Endothelial cell of umbilical vein (primary cell): Measurements from ENCODE around the gene OASL. TPM values are rescaled to one million over a fixed set of nuclear protein-coding genes. Genes with fewer than 3 reads are reported as not detected.

ENCODE experiments used
- BruUV-seq: library from RNA; stranded (reverse); fragments of 400-500 nt; replicated peaks from 2 replicates; lab custom pipeline; 2021; lab: Mats Ljungman, UMichigan
- CTCF ChIA-PET: fragments of 300-600, 350-600 bp; sonication (Branson Sonifier 250); formaldehyde crosslinking; loops from one replicate; lab custom pipeline; 2021; ENCODE audit warnings: antibody characterized with exemption, inconsistent platforms; lab: Charles Lee
- POLR2A ChIA-PET: fragments of 300-600, 350-600 bp; sonication (Branson Sonifier 250); formaldehyde crosslinking; loops from one replicate; lab custom pipeline; 2021; ENCODE audit warnings: antibody characterized with exemption, inconsistent platforms; lab: Charles Lee
- DNase-seq: peaks from one replicate; pipeline ENCODE4 v3.0.0-alpha.2; 2011; ENCODE audit warnings: low read depth, low spot score
- FAIRE-seq: peaks from 2 replicates; lab custom pipeline; 2011; peaks lifted over from hg19 to GRCh38; lab: Jason Lieb, UNC
- H2AFZ ChIP-seq: 2 replicates; pipeline ENCODE4 v1.6.0; 2012; ENCODE audit warnings: low read depth, low read length, control low read depth, inconsistent platforms
- H3K27ac ChIP-seq: 2 replicates; pipeline ENCODE4 v1.5.1; 2011; ENCODE audit warnings: low read depth, mild to moderate bottlenecking, control low read depth, low read length, moderate library complexity; ENCODE audit not compliant: insufficient read depth
- H3K27me3 ChIP-seq, 2 experiments: 2 replicates each; pipeline versions ENCODE4 v1.6.0 to v1.6.1; 2011; ENCODE audit warnings: low read length in 2 of 2, mixed read lengths in 1 of 2; ENCODE audit not compliant: control insufficient read depth in 2 of 2, insufficient read depth in 2 of 2
- H3K36me3 ChIP-seq, 2 experiments: 2 replicates in 1 of 2; 3 replicates in 1 of 2; pipeline ENCODE4 v1.5.1; 2011; ENCODE audit warnings: low read length in 2 of 2, mild to moderate bottlenecking in 1 of 2, moderate library complexity in 1 of 2; ENCODE audit not compliant: control insufficient read depth in 2 of 2, insufficient read depth in 2 of 2; ENCODE audit errors: extremely low read depth in 1 of 2
- H3K4me1 ChIP-seq: 3 replicates; pipeline ENCODE4 v1.5.1; 2011; ENCODE audit warnings: mild to moderate bottlenecking, low read length; ENCODE audit not compliant: control insufficient read depth, insufficient read depth; ENCODE audit errors: extremely low read depth
- H3K4me2 ChIP-seq: 2 replicates; pipeline ENCODE4 v1.6.1; 2011; ENCODE audit warnings: low read length, control low read depth, mixed read lengths; ENCODE audit not compliant: insufficient read depth
- H3K4me3 ChIP-seq, 3 experiments: fragments of 200-600 bp in 1 of 3; sonication (generic), shearing (Covaris generic) in 1 of 3; replicated peaks in 1 of 3; 2 replicates each; pipeline ENCODE4 v1.5.1; 2011 to 2016; ENCODE audit warnings: control low read depth in 3 of 3, low read length in 3 of 3, mild to moderate bottlenecking in 2 of 3, inconsistent platforms in 1 of 3, low read depth in 1 of 3, moderate library complexity in 1 of 3; ENCODE audit not compliant: insufficient read depth in 1 of 3
- H3K79me2 ChIP-seq: 2 replicates; pipeline ENCODE4 v1.6.0; 2012; ENCODE audit warnings: low read length, inconsistent platforms; ENCODE audit not compliant: control insufficient read depth, insufficient read depth
- H3K9ac ChIP-seq: replicated peaks from 2 replicates; pipeline ENCODE3; 2011; ENCODE audit warnings: low read length, control low read depth; ENCODE audit not compliant: insufficient read depth; ENCODE audit errors: extremely low read depth
- H3K9me1 ChIP-seq: replicated peaks from 3 replicates; pipeline ENCODE4 v1.6.0; 2011; ENCODE audit warnings: mild to moderate bottlenecking, low read length; ENCODE audit not compliant: control insufficient read depth, insufficient read depth; ENCODE audit errors: extremely low read depth
- H3K9me3 ChIP-seq: replicated peaks from 2 replicates; pipeline ENCODE4 v1.5.1; 2012; ENCODE audit warnings: low read length, inconsistent platforms; ENCODE audit not compliant: control insufficient read depth, insufficient read depth
- H4K20me1 ChIP-seq: replicated peaks from 2 replicates; pipeline ENCODE3; 2011; ENCODE audit warnings: mild to moderate bottlenecking, low read length; ENCODE audit not compliant: control insufficient read depth, insufficient read depth; ENCODE audit errors: extremely low read depth
- EZH2 ChIP-seq: IDR thresholded peaks from 2 replicates; pipeline ENCODE4 v1.6.1; 2012; ENCODE audit warnings: borderline replicate concordance, low read depth, mild to moderate bottlenecking, moderate library complexity, low read length, inconsistent platforms; ENCODE audit not compliant: severe bottlenecking
- FOS ChIP-seq: IDR thresholded peaks from 2 replicates; pipeline ENCODE4 v1.6.1; 2011; ENCODE audit warnings: mild to moderate bottlenecking, low read length, moderate library complexity, borderline replicate concordance; ENCODE audit not compliant: insufficient read depth
- GATA2 ChIP-seq: IDR thresholded peaks from 2 replicates; pipeline ENCODE4 v1.7.0; 2011; ENCODE audit warnings: low read depth, mild to moderate bottlenecking, moderate library complexity, mixed read lengths, low read length; ENCODE audit not compliant: insufficient read length, insufficient read depth
- JUN ChIP-seq: IDR thresholded peaks from 2 replicates; pipeline ENCODE4 v1.6.1; 2011; ENCODE audit warnings: borderline replicate concordance, low read depth; ENCODE audit not compliant: insufficient read length, insufficient read depth
- POLR2AphosphoS5 ChIP-seq: IDR thresholded peaks from 2 replicates; pipeline ENCODE4 v1.6.1; 2012; ENCODE audit warnings: low read depth, mild to moderate bottlenecking, control low read depth, low read length, moderate library complexity; ENCODE audit not compliant: insufficient read depth
- dilution Hi-C: fragments of 300-500 bp; cut with MboI; formaldehyde crosslinking; loops from one replicate; pipeline ENCODE4 v1.15.0; 2019; ENCODE audit warnings: low sequenced_read_pairs; ENCODE audit not compliant: extremely low pct_ligation_motif_present
- intact Hi-C: fragments of 100-400 bp; cut with micrococcal nuclease; formaldehyde crosslinking; loops from one replicate; pipeline ENCODE4 v1.10.0; 2022
- polyA plus RNA-seq, 4 experiments: library from polyadenylated mRNA; depleted of rRNA in 3 of 4; stranded (reverse) in 3 of 4; unstranded in 1 of 4; fragments of >200 nt; gene quantifications; 2 replicates each; pipeline versions ENCODE4 v1.2.1 to v1.2.3, GENCODE V29; 2011 to 2012; ENCODE audit warnings: missing spikeins in 1 of 4
- total RNA-seq: library from RNA; stranded (reverse); gene quantifications from 2 replicates; pipeline ENCODE4 v1.2.3, GENCODE V29; 2021
- TF ChIP-seq, protein P1 (sequence below): IDR thresholded peaks from 2 replicates; pipeline ENCODE4 v1.6.1; 2011; ENCODE audit not compliant: insufficient read depth, insufficient read length

The OASL gene
- total and polyA plus RNA-seq, 2 donors (not counting 3 experiments of a cell fraction or from before 2014, with no cell fraction given) = 0.17 to 0.33 TPM

DNA sequence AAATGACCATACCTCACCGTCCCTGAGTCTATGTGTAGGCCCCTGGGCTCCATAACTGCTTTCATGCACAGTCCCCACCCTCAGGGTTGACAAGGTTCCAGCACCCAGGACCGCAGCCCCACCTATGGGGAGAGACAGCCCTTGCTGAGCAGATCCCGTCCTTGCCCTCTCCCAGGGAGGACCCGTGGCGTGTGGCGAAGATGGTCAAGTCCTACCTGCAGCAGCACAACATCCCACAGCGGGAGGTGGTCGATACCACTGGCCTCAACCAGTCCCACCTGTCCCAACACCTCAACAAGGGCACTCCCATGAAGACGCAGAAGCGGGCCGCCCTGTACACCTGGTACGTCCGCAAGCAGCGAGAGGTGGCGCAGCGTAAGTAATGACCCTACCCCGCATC, 50.4 kb downstream of the OASL start:
- no peak overlapping the region for H3K27ac ChIP-seq
- no peaks in the 10 kb centered on the region for H4K20me1 ChIP-seq
- ChIA-PET POLR2A (no interaction called here), CTCF (no interaction called here)
- H3K9me3 ChIP-seq = no peaks in the 10 kb centered on the region
- no peaks in the 10 kb centered on the region for H3K79me2 ChIP-seq
- peaks cover 3 to 8% of the 10 kb centered on the region in 2 experiments for H3K27me3 ChIP-seq
- no peak overlapping the region for H3K9ac ChIP-seq
- H3K4me1 ChIP-seq = no peaks in the 10 kb centered on the region
- H3K36me3 ChIP-seq = no peaks in the 10 kb centered on the region
- BruUV-seq = no TSS peak
- TF ChIP-seq EZH2 = no peak
- TF ChIP-seq FOS = no peak
- no peak for TF ChIP-seq GATA2
- TF ChIP-seq, protein P1, sequence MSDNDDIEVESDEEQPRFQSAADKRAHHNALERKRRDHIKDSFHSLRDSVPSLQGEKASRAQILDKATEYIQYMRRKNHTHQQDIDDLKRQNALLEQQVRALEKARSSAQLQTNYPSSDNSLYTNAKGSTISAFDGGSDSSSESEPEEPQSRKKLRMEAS = no peak
- TF ChIP-seq JUN = no peak
- H2AFZ ChIP-seq = no peak overlapping the region
- H3K4me2 ChIP-seq = no peak overlapping the region
- intact Hi-C loops = no loop called here
- FAIRE-seq (no peak), DNase-seq (no peak)
- dilution Hi-C loops = no loop called here
- no peak overlapping the region for H3K4me3 ChIP-seq
- H3K9me1 ChIP-seq = no peaks in the 10 kb centered on the region

DNA sequence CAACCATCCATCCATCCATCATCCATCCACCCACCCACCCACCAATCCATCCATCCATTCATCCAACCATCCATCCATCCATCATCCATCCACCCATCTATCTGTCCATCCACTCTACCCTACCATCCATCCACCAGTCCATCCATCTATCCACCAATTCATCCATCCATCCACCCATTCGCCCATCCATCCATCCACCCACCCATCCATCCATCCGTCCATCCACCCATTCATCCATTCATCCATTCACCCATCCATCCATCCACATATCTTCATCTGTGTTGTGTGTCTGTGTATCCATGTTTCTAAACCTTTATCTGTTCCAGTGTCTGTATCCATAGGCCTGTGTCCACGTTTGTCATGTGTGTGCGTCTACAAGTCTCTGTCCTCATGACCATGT, 50.8 kb downstream of the OASL start:
- intact Hi-C loops (no loop called here), dilution Hi-C loops (no loop called here)
- FAIRE-seq (no peak), DNase-seq (no peak)
- Histone ChIP-seq H3K9me3 (no peaks in the 10 kb centered on the region), H2AFZ (no peak overlapping the region), H3K27me3 (peaks cover 3 to 8% of the 10 kb centered on the region in 2 experiments), H3K79me2 (no peaks in the 10 kb centered on the region), H3K9me1 (no peaks in the 10 kb centered on the region), H4K20me1 (no peaks in the 10 kb centered on the region), H3K4me3 (no peak overlapping the region), H3K9ac (no peak overlapping the region), H3K4me1 (no peaks in the 10 kb centered on the region), H3K36me3 (no peaks in the 10 kb centered on the region), H3K27ac (no peak overlapping the region), H3K4me2 (no peak overlapping the region)
- CTCF ChIA-PET = no interaction called here
- no peak for TF ChIP-seq POLR2AphosphoS5
- BruUV-seq = no TSS peak
- POLR2A ChIA-PET = no interaction called here
